Myocyte (in vitro differentiated cells): ENCODE measurements around the gene RNF182. TPM values are rescaled to one million over a fixed set of nuclear protein-coding genes. Genes with fewer than 3 reads are reported as not detected.
A peak's percentile ranks its signal among the peaks of the same experiment; 100 is the strongest.
"Not testable (repeated sequence)": the region's sequence is repeated elsewhere in the genome, so short reads cannot be mapped to it uniquely, and the experiment has no call there.

Source experiments
- DNase-seq: peaks from one replicate; pipeline ENCODE4 v3.0.0-alpha.2; 2012; ENCODE audit warnings: low read depth
- polyA plus RNA-seq: library from polyadenylated mRNA; unstranded; fragments of >200 nt; gene quantifications from one replicate; pipeline ENCODE4 v1.2.1, GENCODE V29; 2012; ENCODE audit warnings: missing spikeins
- total RNA-seq: library from RNA; depleted of rRNA; stranded (reverse); fragments of >200 nt; gene quantifications from 2 replicates; pipeline ENCODE4 v1.2.3, GENCODE V29; 2014

The RNF182 gene, protein sequence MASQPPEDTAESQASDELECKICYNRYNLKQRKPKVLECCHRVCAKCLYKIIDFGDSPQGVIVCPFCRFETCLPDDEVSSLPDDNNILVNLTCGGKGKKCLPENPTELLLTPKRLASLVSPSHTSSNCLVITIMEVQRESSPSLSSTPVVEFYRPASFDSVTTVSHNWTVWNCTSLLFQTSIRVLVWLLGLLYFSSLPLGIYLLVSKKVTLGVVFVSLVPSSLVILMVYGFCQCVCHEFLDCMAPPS
- total RNA-seq, result 8.1 and 8.8 TPM in 2 replicates
- 2.0 TPM for polyA plus RNA-seq

DNA sequence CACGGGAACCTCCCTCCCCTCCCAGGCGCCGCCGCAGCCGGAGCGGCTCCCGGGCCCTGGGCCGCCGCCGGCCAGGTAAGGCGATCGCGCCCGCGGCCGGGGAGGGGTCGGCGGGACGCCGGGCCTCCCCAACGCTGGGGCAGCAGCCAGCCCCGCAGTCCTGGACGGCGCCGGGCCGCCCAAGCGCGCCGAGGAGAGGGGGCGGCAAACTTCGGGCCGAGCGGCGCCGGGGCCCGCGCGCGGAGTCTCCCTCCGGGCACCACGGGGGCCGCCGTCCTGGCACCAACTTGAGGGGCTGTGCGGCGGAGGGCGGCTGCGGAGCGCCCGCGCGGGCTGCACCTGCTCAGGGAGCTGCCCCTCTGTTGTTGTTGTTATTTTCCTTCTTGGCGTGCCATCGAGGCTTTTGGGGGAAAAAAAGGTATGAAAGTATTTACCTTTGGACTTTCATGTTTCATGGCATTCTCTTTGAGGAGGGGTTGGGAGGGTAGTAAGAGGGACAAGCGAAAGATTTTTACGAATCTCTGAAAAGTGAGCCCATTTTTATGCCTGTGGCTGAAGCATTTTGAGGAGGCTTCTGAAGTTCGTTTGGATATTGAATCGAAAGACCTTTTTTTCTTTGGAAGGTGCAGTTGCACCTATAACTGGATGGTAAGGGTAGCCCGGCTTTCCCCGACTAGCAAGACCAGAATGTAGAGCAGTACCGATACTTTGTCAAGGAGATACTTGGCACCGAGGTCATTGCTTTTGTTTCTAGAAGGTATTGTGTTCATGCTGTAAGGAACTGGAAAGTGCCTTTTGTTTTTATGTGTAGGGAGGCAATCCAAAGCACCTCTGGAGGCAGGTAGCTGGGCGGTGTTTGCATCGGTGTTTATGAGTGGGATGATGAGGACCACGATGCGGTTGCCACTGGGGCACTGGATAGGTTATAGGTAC lies at the start of gene RNF182:
RNF182 (plus strand) TSS at position 4 of the 933 bp plus-strand sequence. CDS start 52,168 bp downstream, outside the sequence.
- DNase-seq, result no peak

DNA sequence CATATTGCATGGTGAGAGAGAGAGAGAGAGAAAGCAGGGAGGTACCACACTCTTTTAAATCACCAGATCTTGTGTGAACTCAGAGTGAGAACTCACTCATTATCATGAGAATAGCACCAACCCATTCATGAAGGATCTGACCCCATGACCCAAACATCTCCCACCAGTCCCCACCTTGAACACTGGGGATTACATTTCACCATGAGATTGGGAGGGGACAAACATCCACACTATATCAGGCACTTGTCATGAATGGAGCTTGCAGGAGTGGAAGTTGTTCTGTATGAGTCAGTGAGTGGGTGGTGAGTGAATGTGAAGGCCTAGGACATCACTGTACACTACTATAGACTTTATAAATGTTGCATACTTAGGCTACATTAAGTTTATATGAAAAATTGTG lies 47.7 kb upstream of the RNF182 start:
- DNase-seq, result no peak

GRCh38 chr6:13880061-13880663 lies 44.6 kb upstream of the RNF182 start:
- not testable (repeated sequence) for DNase-seq

GRCh38 chr6:13881621-13882165 lies 43.1 kb upstream of the RNF182 start:
- DNase-seq, result no peak

DNA sequence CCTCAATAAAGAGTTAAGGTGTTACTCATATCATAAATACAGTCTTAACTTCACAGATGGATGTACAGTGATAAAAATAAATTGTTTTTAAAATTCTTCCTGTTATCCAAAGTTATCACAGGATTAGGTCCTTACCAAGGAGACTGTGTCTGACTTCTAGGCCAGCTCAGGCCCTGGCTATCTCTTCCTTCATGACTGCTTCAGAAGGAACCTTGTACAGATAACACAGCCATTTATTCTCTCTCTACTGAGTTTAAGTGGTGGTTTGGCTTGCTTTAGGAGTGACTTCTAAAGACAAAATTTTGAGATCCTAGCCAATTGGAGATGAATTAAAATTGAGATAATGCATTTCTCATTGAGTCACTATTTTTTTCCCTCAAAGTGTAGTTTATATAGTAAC lies 40.8 kb upstream of the RNF182 start:
- DNase-seq, result no peak

DNA sequence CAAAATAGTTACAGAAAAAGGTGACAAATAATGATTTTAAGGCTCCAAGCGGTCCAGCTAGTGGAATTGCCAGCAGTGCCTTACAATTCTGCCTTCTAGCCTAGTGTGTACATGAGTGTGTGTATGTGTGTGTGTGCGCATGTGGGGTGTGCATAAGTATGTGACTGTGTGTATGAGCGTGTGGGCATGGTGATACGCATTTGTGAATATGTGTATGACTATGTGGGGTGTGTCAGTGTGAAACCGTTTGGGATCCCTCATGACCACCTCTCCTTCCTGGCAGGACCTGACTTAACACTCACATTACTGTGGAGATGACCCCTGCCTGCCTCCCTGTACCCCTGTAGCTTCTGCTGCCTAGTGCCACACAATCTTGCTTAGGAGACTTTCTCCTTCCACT lies 40.4 kb upstream of the RNF182 start:
- DNase-seq, result no peak

GRCh38 chr6:13885601-13886000 lies 39.2 kb upstream of the RNF182 start:
- no peak for DNase-seq

DNA sequence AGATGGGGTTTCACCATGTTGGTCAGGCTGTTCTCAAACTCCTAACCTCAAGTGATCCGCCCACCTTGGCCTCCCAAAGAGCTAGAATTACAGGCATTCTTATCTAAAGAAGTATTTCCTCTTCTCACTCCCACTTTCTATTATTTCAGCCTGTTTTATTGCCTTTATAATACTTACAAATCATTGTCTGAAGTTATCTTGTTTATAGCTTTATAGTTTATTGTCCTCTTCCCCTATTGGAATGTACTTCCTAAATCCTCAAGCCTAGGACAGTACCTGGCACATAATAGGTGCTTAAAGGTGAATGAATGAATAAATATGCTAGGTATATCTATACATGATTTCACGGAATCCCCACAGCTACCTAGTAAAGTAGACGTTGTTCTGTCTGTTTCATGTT lies 37.8 kb upstream of the RNF182 start:
- DNase-seq, result no peak

GRCh38 chr6:13892017-13892645 lies 32.6 kb upstream of the RNF182 start:
- peak; percentile 66 for DNase-seq

- no peak for DNase-seq
Measured at GRCh38 chr6:13902922-13903321, 21.8 kb upstream of the RNF182 start.

DNA sequence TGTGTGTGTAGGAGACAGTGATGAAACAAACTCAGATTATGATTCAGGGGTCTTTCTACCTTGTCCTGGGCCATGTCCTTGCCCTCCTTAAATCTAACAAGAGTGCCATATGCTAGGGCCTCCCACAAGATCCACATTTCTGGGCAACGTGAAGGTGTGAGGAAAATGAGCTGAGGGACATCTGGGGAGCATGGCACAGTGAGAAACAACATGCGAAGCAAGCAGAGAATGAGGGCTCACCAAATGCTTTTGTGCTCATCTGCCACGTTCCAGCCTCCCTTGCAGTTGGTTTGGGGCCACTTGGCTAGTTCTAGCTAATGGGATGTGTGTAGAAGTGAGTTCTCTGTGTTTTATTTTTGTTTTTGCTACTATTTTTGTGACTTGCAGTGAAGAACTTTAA lies 21.4 kb upstream of the RNF182 start:
- DNase-seq, result no peak

DNA sequence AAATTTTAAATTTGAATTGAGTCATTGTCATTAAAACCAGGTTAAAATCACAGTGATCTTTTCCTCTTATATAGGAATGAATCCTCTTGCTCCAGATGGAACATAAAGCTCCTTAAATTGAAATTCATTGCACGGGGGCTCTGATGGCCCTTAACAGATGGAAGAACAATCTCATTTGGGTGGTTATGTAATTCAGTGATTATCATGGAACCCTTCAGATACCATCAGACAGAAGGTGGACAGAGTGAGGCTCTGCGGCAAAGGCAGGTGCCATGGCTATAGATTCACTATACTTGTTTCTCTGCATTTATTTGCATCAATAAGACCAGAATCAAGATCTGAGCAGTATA lies 17.8 kb upstream of the RNF182 start:
- DNase-seq, result no peak

DNA sequence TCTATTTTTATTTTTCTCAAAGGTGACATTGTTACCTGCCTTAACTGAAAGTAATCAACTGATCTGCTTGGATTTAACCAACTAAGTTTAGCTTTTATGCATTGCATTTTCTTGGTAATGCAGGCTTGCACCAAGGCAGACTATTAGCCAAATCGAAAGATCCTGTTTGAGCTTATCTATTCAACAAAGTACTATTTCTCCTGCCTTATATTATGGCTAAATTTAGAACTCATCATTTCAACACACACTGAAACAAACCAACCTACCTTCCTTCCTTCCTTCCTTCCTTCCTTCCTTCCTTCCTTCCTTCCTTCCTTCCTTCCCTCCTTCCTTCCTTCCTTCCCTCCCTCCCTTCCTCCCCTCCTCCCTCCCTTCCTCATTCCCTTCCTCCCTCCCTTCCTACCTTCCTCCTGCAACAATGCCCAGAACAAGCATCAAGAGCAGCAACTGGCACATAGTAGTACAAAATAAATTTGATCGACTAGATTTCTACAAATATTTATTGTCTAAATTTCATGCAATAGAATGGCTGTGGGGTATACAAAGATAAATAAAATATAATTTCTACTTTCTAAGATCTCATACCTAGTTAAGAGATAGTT lies 17.0 kb upstream of the RNF182 start:
- no peak for DNase-seq

GRCh38 chr6:13908955-13909381 lies 15.8 kb upstream of the RNF182 start:
- peak; percentile 71 for DNase-seq

DNA sequence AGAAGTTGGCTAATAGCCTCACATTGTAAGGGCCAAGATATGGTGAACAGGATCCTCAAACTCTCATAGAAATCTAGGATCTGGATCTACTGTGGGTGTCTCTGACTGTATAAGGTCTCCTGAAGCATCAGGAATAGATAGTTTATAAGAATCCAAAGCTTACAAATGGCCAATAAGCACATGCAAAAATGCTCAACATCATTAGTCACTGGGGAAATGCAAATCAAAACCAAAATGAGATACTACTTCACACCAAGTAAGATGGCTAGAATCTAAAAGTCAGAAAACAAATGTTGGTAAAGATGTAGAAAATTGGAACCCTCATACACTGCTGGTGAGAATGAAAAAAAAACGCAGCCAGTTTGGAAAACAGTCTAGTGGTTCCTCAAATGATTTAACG lies 14.3 kb upstream of the RNF182 start:
- DNase-seq, result no peak

DNA sequence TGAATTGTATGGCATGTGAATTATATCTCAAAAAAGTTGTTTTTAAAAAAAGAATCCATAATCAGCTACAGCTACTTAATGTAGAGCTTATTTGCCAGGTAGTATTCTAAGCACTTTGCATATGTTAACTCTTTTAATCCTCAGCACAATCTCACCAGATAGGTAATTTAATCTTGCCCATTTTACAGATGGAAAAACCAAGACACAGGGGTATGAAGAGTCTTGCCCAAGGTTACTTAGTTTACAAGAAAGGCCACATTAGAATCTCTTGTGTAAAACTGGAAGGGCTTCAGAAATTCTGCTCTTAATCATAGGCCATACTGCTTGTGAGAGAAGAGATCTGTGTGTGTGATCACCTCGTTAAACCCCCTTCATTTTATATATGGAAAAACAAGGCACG lies 13.4 kb upstream of the RNF182 start:
- no peak for DNase-seq

DNA sequence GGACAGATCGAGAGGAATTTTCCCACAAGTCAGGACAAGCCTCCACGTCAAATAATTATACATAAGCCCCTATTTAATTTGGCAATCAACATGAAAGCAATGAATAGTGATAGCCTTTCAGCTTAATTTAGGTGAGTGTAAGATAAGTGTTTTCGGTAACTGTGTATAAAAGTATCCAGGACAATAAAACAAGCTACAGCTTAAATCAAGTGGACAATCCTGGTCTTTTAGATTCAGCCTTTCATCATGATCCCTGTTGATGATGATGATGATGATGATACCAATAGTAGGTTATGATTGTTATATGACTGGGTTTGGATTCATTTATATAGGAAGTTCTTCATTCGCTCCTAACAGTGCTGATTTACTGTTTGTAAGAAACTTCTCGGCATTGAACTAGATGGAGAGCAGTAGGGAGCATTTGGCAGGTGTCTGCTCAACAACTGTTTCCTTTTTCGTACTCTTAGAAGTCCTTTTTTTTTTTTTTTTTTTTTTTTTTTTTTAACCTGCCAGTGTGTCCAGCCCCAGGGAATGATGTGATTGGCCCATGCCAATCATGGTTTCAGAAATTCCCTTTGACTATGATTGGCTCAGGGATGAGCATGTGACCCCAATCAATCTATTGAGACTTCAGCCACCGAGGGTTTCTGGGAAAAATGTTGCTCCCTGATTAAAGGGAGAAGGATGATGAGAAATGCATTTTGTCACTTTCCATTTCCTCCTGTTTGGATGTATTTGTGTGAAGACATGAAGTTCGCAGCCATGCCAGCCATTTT lies 11.3 kb upstream of the RNF182 start:
- no peak for DNase-seq

GRCh38 chr6:13914351-13914750 lies 10.4 kb upstream of the RNF182 start:
- DNase-seq, result no peak

GRCh38 chr6:13915561-13916229 lies 9.1 kb upstream of the RNF182 start:
- no peak for DNase-seq
